ENCODE results near the gene DGCR8.

DNA sequence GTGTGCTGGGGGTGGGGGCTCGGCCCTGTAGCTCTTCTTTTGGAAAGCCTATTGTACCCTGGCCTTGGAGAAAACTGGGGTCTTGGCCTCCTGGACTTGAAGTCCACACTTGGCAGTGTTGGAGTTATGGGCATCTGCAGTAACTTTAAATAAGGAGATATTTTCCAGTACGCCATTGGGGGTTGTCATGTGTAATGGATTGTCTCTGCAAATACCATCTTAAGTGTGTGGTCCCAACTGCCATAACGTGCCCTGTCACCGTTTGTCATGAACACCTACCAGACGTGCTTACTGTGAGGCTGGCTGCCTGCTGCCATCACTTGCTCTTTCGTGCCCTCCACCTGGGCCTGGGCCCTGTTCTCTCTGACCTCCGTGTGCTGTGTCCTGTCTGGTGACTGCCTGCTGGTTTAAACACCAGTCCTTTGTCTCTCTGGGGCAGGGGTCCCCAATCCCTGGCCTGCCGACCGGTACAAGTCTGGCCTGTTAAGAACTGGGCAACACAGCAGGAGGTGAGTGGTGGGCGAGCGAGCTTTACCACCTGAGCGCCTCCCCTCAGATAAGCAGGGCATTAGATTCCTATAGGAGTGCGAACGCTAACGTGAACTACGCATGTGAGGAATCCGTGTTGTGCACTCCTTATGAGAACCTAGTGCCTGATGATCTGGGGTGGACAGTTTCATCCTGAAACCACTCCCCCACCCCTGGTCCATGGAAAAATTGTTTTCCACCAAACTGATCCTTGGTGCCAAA is 48.0 kb downstream of the DGCR8 start:
- TF ChIP-seq CTCF (conservative IDR thresholded peaks at IDR 0.05; ENCODE audit: low read depth, low read length): no peak
- no peak for TF ChIP-seq EZH2phosphoT487 (IDR thresholded peaks at IDR 0.05; ENCODE audit: borderline replicate concordance, low read length)
